Measurements from ENCODE around the gene MICU2. TPM values are rescaled to one million over a fixed set of nuclear protein-coding genes. Genes with fewer than 3 reads are reported as not detected.

Gene MICU2
- total and polyA plus RNA-seq, 10 of the 15 experiments (the other 5 are each of a cell fraction or from before 2014, with no cell fraction given): 17.7 to 56.6 (median 43.8) TPM

GRCh38 chr13:21567714-21568113, 36.3 kb downstream of the MICU2 start (continued):
- TF ChIP-seq MYC (IDR thresholded peaks at IDR 0.05; ENCODE audit: insufficient read depth, insufficient read length, insufficient replicate concordance, low read length, severe bottlenecking) (no peak), PAX8 (IDR thresholded peaks at IDR 0.05) (no peak)

DNA sequence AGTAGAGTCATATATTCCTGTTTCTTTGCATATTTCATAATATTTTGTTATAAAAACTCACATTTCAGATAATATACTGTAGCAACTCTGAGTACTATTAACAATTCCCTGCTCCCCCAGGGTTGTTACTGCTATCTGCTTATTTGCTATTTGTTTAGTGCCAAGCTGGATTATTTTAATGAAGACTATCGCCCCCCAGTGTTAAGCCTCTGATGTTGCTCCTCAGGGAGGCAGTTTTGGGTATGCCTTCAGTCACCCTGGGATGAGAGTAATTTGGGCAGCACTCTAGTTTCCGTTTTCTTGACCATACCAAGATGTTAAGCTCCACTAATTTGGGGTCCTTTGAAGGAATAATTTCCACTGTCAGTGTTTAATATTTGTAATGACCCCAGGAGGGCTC, 46.0 kb downstream of the MICU2 start:
- Histone ChIP-seq H3K4me3 (no peak overlapping the region), H4K20me1 (ENCODE audit: control insufficient read depth, insufficient read depth) (no peaks in the 10 kb centered on the region), H3K36me3 (ENCODE audit: control insufficient read depth in 2 of 2, insufficient read depth in 2 of 2, low read length in 1 of 2) (peaks cover 0 to 2% of the 10 kb centered on the region in 2 experiments; a peak in 1 of 4 replicates), H2AFZ (ENCODE audit: control insufficient read depth, low read depth, low read length) (no peak overlapping the region), H3K27me3 (replicated peaks in 1 of 2; ENCODE audit: control insufficient read depth in 2 of 2, insufficient read depth in 2 of 2, low read length in 1 of 2) (no peaks in the 10 kb centered on the region), H3K4me1 (ENCODE audit: control insufficient read depth, insufficient read depth, low read length) (no peaks in the 10 kb centered on the region), H3K27ac (ENCODE audit: control insufficient read depth, insufficient read depth) (no peak overlapping the region), H3K79me2 (ENCODE audit: control insufficient read depth, insufficient read depth, low read length) (no peaks in the 10 kb centered on the region), H3K9me3 (replicated peaks; ENCODE audit: control insufficient read depth, insufficient read depth, low read length) (no peaks in the 10 kb centered on the region), H3K4me2 (ENCODE audit: control insufficient read depth, insufficient read depth) (no peak overlapping the region), H3K9ac (ENCODE audit: control insufficient read depth, insufficient read depth, low read length) (no peak overlapping the region)
- in situ Hi-C loops (cut with MboI) (no loop called here), intact Hi-C loops (cut with micrococcal nuclease; ENCODE audit: unreplicated experiment) (no loop called here)
- DNase-seq (ENCODE audit: low read depth, low spot score): no peak
- ATAC-seq: peak; percentile 74
- BruUV-seq (replicated peaks): no TSS peak
- WGBS (ENCODE audit: insufficient coverage, insufficient replicate concordance, low lambda C conversion rate, missing lambda C conversion rate): 47% methylated on average over 2 of the region's 2 CpGs
- TF ChIP-seq, protein P1, sequence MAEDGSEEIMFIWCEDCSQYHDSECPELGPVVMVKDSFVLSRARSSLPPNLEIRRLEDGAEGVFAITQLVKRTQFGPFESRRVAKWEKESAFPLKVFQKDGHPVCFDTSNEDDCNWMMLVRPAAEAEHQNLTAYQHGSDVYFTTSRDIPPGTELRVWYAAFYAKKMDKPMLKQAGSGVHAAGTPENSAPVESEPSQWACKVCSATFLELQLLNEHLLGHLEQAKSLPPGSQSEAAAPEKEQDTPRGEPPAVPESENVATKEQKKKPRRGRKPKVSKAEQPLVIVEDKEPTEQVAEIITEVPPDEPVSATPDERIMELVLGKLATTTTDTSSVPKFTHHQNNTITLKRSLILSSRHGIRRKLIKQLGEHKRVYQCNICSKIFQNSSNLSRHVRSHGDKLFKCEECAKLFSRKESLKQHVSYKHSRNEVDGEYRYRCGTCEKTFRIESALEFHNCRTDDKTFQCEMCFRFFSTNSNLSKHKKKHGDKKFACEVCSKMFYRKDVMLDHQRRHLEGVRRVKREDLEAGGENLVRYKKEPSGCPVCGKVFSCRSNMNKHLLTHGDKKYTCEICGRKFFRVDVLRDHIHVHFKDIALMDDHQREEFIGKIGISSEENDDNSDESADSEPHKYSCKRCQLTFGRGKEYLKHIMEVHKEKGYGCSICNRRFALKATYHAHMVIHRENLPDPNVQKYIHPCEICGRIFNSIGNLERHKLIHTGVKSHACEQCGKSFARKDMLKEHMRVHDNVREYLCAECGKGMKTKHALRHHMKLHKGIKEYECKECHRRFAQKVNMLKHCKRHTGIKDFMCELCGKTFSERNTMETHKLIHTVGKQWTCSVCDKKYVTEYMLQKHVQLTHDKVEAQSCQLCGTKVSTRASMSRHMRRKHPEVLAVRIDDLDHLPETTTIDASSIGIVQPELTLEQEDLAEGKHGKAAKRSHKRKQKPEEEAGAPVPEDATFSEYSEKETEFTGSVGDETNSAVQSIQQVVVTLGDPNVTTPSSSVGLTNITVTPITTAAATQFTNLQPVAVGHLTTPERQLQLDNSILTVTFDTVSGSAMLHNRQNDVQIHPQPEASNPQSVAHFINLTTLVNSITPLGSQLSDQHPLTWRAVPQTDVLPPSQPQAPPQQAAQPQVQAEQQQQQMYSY (CRISPR knock-in tag; IDR thresholded peaks at IDR 0.05): no peak
- TF ChIP-seq CTCF (IDR thresholded peaks at IDR 0.05 in 2 of 3, conservative IDR thresholded peaks at IDR 0.05 in 1 of 3; ENCODE audit: control insufficient read depth in 2 of 3, extremely low read depth in 1 of 3, insufficient read depth in 1 of 3, low read depth in 3 of 3, low read length in 3 of 3) (peak; percentile 34 to 47 (median 38); a peak in 4 of 6 replicates), RAD21 (IDR thresholded peaks at IDR 0.05; ENCODE audit: insufficient read depth, low read depth, low read length) (peak; percentile 40; the same call in 1 of the 2 replicates)
- no peak for FAIRE-seq
- ChIA-PET POLR2A (no interaction called here), SMC1A (ENCODE audit: uncharacterized antibody, unreplicated experiment) (interaction anchor here (1.5 to 1.8 kb wide), 2 partner anchors 18 to 20 kb away, joined by 3 to 5 read pairs; no protein-coding TSS in a partner anchor), RAD21 (ENCODE audit: unreplicated experiment) (no interaction called here), CTCF (interaction anchor here (0.7 to 2.3 kb wide), 12 partner anchors 8 to 955 kb away, joined by 3 to 7 read pairs (median 4); partner anchors contain the start of gene MICU2)

All from GM12878 (cell line).